Hippocampal formation (tissue), 2 donors: ENCODE measurements around the gene SUCO.
"Not testable (repeated sequence)": the region's sequence is repeated elsewhere in the genome, so short reads cannot be mapped to it uniquely, and the experiment has no call there.

Experiments used
- DNase-seq, 2 donors: peaks; one replicate each; lab custom pipeline; 2025; lab: John Stamatoyannopoulos, UW

SUCO gene

GRCh38 chr1:172609528-172609927 lies 76.6 kb downstream of the SUCO start:
- DNase-seq = no peak

- DNase-seq = no peak
These were observed 79.5 kb downstream of the SUCO start for GRCh38 chr1:172612478-172612877.

GRCh38 chr1:172613294-172613693 lies 80.3 kb downstream of the SUCO start:
- DNase-seq = no peak

GRCh38 chr1:172616195-172616594 lies 83.2 kb downstream of the SUCO start:
- no peak for DNase-seq

GRCh38 chr1:172616636-172617035 lies 83.7 kb downstream of the SUCO start:
- no peak for DNase-seq

GRCh38 chr1:172620603-172621002 lies 87.7 kb downstream of the SUCO start:
- not testable (repeated sequence) for DNase-seq

- no peak for DNase-seq
These were observed 89.6 kb downstream of the SUCO start for GRCh38 chr1:172622541-172622940.

GRCh38 chr1:172623748-172624147 lies 90.8 kb downstream of the SUCO start:
- DNase-seq = no peak

- DNase-seq = no peak
These were observed 93.9 kb downstream of the SUCO start for GRCh38 chr1:172626845-172627244.

GRCh38 chr1:172627702-172628101 lies 94.8 kb downstream of the SUCO start:
- no peak for DNase-seq

GRCh38 chr1:172628401-172628800 lies 95.5 kb downstream of the SUCO start:
- no peak for DNase-seq

GRCh38 chr1:172629170-172629569 lies 96.2 kb downstream of the SUCO start:
- no peak for DNase-seq

- no peak for DNase-seq
These were observed 96.7 kb downstream of the SUCO start for GRCh38 chr1:172629638-172630037.

- DNase-seq = no peak
These were observed 97.3 kb downstream of the SUCO start for GRCh38 chr1:172630056-172630818.

GRCh38 chr1:172630868-172631267 lies 97.9 kb downstream of the SUCO start:
- no peak for DNase-seq

GRCh38 chr1:172637522-172637921 lies 104.6 kb downstream of the SUCO start:
- DNase-seq = no peak

- DNase-seq = no peak
These were observed 105.3 kb downstream of the SUCO start for GRCh38 chr1:172638249-172638648.

GRCh38 chr1:172638885-172639831 lies 106.2 kb downstream of the SUCO start:
- no peak for DNase-seq

GRCh38 chr1:172640111-172640510 lies 107.2 kb downstream of the SUCO start:
- no peak for DNase-seq

- no peak for DNase-seq
These were observed 108.5 kb downstream of the SUCO start for GRCh38 chr1:172641492-172641891.

GRCh38 chr1:172642970-172643369 lies 110.0 kb downstream of the SUCO start:
- DNase-seq = no peak

GRCh38 chr1:172646653-172647052 lies 113.7 kb downstream of the SUCO start:
- DNase-seq = no peak

GRCh38 chr1:172647110-172647564 lies 114.2 kb downstream of the SUCO start:
- DNase-seq = no peak
